H54 (cell line): ENCODE data around the gene FCGR1A.
"Not testable (repeated sequence)": the region's sequence is repeated elsewhere in the genome, so short reads cannot be mapped to it uniquely, and the experiment has no call there.

ENCODE experiments used
- DNase-seq: peaks from one replicate; pipeline ENCODE4 v3.0.0; 2011; ENCODE audit warnings: low spot score, mixed read lengths; ENCODE audit not compliant: insufficient read length
- FAIRE-seq: peaks from 3 replicates; lab custom pipeline; 2011; peaks lifted over from hg19 to GRCh38; lab: Jason Lieb, UNC

FCGR1A gene

GRCh38 chr1:149782600-149782999 is at the start of gene FCGR1A:
FCGR1A (plus strand) TSS chr1:149782694; CDS start chr1:149782744, 50 bp downstream.
- not testable (repeated sequence) for DNase-seq, FAIRE-seq

DNA sequence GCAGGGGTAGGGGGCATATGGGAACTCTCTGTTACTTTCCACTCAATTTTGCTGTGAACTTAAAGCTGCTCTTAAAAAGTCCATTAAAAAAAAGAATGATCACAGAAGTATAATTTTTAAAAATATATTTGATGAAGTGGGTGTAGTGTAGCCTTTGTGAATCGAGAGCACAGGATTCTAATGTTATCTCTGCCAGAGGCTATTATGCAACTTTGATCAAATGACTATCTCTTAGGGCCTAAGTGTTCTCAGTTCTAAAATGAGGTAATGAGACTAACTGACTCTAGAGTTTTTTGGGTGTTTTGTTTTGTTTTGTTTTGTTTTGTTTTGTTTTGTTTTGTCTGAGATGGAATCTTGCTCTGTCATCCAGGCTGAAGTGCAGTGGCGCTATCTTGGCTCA is 49.7 kb upstream of the FCGR1A start:
- not testable (repeated sequence) for FAIRE-seq, DNase-seq

GRCh38 chr1:149734692-149735091 is 47.8 kb upstream of the FCGR1A start:
- not testable (repeated sequence) for DNase-seq, FAIRE-seq

DNA sequence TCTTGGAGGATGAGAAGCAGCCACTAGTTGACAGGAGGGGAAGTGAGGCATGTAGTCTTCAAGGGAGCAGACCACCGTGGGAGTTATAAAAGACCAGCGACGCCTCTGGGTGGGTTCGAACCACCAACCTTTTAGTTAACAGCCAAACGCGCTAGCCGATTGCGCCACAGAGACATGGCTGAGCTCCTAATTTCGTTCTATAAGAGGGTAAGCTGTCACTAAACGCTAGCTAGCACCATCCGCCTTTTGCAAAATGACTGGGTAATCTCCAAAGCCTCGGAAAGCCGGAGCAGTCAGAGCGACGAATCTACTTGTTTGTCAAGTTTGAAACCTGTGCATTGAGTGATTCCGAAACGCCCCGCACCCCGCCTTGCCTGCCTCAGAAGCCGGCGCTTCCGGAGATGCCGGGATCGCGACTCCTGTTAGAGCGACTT is 42.3 kb upstream of the FCGR1A start:
- not testable (repeated sequence) for DNase-seq, FAIRE-seq

- DNase-seq, FAIRE-seq: not testable (repeated sequence)
Observed at GRCh38 chr1:149740590-149741230, 41.8 kb upstream of the FCGR1A start.

GRCh38 chr1:149741914-149742313 is 40.6 kb upstream of the FCGR1A start:
- DNase-seq, FAIRE-seq: not testable (repeated sequence)

GRCh38 chr1:149746463-149747356 is 35.8 kb upstream of the FCGR1A start:
- not testable (repeated sequence) for FAIRE-seq, DNase-seq

GRCh38 chr1:149747359-149748143 is 34.9 kb upstream of the FCGR1A start:
- DNase-seq, FAIRE-seq: not testable (repeated sequence)

DNA sequence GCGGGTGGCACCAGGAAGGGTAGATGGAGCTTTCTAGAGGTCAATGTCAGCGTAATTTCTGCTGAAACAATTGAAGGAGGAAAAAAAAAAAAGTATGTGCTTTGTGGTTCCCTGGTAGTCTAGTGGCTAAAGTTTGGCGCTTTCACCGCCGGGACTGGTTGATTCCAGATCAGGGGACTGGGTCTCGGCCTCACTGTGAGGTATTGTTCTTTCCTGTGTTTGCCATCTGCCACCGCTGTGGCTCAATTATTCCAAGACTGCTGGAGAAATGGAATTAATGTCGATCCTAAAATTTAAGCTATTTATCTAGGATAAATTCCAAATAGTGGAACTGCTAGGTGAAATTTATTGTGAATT is 34.4 kb upstream of the FCGR1A start:
- not testable (repeated sequence) for FAIRE-seq, DNase-seq

- not testable (repeated sequence) for DNase-seq, FAIRE-seq
Observed at GRCh38 chr1:149750562-149750961, 31.9 kb upstream of the FCGR1A start.

DNA sequence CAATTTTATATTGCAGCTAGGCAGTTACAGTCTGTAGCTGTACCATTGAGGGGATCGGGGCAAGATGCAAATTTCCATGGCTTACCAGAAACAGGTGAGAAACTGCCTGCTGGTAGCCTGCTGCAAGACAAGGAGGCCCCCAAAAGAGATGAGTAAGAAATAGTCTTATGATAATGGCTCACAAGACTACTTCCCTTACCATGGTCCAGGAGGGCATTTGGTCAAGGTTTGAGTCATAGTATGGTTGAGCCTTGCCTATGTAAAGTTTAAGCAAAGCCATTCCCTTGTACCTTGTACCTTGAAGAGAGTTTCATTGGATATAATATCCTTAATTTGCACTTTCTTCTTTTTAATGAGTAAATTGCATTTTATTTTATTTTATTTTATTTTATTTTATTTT is 30.3 kb upstream of the FCGR1A start:
- not testable (repeated sequence) for FAIRE-seq, DNase-seq

- not testable (repeated sequence) for DNase-seq, FAIRE-seq
Observed at GRCh38 chr1:149753466-149753865, 29.0 kb upstream of the FCGR1A start.

DNA sequence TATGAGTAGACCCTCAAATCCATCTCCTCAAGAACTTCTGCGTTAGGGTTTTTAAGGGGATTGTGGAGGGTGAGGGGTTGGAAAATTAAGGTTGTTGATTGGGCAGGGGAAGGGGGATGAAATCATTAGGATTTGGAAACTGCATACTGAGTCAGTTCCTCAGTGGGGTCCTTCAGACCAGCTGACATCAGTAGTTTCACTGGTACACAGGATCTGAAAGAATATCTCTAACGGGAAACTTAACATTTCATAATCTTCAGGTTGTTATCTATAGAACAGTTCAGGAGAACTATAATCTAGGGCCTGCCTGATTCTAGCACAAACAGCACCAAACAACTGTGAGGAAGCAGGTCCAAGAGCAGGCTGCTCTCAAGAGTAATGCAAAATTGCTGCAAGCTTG is 27.2 kb upstream of the FCGR1A start:
- DNase-seq, FAIRE-seq: not testable (repeated sequence)

DNA sequence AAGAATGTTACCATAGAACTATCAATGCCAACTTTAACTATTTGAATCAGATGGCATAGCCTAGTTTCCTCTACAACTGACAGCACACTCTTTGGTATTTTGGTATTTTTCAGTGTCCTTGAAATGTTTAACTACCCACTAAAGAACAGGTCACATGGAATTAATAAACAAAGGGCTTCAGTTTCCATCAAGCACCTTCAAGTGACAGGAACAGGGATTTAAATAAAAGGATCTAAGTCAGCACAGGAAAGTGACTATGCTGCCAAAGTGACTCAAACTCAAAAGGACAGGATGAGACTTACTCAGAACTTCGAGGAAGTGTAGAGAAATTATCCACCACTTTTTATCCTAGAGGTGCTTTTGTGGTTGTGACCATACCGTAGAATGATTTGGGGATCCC is 20.2 kb upstream of the FCGR1A start:
- not testable (repeated sequence) for DNase-seq, FAIRE-seq

GRCh38 chr1:149764087-149764800 is 18.2 kb upstream of the FCGR1A start:
- not testable (repeated sequence) for DNase-seq, FAIRE-seq

DNA sequence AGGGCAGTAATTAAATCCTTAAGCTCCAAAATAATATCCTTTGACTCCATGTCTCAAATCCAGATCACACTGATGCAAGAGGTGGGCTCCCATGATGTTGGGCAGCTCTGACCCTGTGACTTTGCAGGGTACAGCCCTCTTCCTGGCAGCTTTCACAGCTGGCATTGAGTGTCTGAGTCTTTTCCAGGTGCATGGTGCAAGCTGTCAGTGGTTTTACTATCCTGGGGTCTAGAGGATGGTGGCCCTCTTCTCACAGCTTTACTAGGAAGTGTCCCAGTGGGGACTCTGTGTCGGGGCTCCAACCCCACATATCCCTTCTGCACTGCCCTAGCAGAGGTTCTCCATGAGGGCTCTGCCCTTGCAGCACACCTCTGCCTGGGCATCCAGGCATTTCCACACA is 16.3 kb upstream of the FCGR1A start:
- not testable (repeated sequence) for DNase-seq, FAIRE-seq

GRCh38 chr1:149769216-149769615 is 13.3 kb upstream of the FCGR1A start:
- FAIRE-seq, result not testable (repeated sequence)

DNA sequence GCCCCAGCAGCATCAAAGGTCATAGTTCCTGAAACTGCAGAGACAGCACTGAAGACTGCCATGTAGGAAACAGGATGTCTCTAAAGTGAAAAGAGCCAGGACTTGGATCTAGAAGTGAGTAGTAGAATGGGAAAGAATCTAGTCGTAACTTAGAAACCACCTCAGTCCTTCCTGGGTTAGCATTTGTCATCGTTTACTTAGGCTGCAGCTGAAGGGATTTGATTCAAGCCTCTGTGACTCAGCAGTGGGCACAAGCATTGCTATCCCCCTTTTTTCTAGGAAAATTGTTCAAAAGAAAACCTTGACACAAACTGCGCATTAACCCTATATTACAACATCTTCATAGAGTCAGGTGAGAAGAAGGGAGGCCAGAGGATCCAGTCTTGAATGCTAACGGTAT is 11.8 kb upstream of the FCGR1A start:
- DNase-seq, FAIRE-seq: not testable (repeated sequence)

More at GRCh38 chr1:149769216-149769615, 13.3 kb upstream of the FCGR1A start:
- not testable (repeated sequence) for DNase-seq
